ENCODE results near the gene SMR3A.

The SMR3A gene
- 0 reads per million in 2 donors for total RNA-seq

DNA sequence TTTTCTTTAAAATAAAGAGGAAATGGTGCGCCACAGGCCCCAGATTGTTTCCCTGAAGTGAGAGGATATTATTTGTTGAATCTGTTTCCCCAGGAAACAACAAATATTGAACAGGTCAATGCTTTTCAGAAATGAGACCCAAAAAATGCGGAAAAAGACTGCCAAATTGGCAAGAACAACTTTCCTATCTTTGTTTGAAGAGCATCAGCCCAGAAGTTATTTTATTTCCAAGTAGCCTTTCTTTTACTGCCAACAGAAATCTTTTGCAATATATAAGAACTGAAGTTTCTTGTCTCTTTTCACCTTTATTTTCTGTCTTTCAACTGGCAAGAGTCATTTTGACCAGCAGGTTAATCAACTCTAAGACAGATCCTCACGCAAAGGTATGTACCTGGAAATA, at the start of gene SMR3A:
TSS of gene SMR3A (plus strand) at position 301 of the 400 bp plus-strand sequence. CDS start 1,356 bp downstream, outside the sequence.
- no peak for DNase-seq

- no peak for DNase-seq
Measured at GRCh38 chr4:70313736-70314135, 46.8 kb upstream of the SMR3A start.

DNA sequence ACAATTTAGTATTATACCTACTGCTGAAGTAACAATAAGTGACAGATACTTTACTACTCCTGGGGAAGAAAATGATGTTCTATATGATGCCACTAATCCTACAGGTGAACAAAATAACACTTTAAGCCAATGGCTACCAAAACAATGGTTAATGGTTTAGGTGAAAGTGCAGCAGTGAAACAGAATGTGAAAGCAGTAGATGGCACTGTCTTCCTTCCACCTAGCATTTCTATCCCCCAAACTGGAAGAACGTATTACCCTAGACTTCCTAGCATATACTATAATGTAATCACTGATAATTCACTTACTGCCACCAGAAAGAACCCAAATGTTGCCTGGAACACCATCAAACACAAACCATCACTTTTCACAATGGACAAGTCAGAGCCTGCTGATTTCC, 44.6 kb upstream of the SMR3A start:
- no peak for DNase-seq

DNA sequence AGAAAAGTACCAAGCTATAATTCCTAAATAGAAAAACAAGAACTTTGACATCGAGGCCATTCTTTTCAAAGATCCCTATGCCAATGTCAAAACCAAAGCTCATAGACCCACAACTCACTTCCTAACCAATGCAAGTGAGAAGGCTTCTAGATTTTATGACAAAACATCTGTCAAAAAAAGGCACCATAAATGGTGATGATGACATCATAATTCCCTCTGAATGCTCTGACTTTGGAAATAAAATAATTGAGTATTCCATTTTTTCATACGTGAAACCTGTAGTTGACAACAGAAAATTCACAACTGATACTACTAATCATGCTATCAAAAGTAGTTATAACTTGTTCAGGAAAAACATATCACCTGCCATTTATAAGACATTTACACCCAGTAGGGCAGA, 34.5 kb upstream of the SMR3A start:
- DNase-seq: no peak

GRCh38 chr4:70334681-70335080, 25.9 kb upstream of the SMR3A start, which contains the start of gene CABS1:
Gene CABS1, plus strand, starts transcription at chr4:70334981. Its CDS starts 59 bp downstream, at chr4:70335040.
- no peak for DNase-seq

- no peak for DNase-seq
Measured at GRCh38 chr4:70336043-70336442, 24.5 kb upstream of the SMR3A start.

DNA sequence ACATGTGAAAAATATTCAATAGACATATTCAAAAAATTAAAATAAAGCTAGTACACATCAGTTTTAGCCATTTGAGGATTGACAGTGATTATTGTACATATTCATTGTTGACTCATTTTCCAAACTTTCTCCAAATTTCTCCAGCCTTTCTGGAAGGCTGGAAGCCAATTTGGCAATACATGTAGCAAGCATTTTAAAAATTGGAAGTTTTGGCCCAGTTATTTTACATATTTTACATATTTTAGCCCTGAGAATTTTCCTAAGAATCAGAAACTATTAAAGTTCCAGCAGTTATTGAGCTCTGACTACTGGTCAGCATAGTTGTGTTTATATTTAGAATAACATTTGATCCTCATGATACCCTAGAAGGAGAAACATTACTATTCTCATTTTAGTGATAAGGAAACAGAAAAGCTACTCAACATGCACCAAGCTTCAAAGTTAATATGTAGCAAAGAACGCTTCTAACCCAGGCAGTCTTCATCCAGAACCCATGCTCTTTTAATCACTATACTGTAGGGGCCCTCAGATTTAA, 22.6 kb upstream of the SMR3A start:
- DNase-seq: no peak

- DNase-seq: no peak
Measured at GRCh38 chr4:70356185-70356584, 4.4 kb upstream of the SMR3A start.

- no peak for DNase-seq
Measured at GRCh38 chr4:70359115-70359661, 1.4 kb upstream of the SMR3A start.

DNA sequence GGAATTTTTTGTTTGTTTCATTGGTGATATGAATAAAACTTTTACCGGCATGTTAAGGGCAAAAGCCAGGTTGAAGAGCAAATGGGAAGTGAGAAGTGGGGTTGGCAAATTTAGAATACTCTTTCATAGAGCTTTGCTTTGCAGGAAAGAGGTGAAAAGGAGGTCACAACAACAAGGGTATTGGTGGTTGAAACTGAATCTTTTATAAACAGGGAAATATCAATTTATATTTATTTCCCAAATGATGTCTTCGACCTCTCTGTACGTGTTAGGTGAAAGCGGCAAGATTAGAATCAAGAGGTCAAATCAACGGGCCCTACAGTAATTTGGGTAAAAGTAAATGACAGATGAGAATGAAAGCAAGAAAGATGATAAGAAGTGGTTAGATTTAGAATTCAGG, 3.4 kb downstream of the SMR3A start:
- DNase-seq: no peak

DNA sequence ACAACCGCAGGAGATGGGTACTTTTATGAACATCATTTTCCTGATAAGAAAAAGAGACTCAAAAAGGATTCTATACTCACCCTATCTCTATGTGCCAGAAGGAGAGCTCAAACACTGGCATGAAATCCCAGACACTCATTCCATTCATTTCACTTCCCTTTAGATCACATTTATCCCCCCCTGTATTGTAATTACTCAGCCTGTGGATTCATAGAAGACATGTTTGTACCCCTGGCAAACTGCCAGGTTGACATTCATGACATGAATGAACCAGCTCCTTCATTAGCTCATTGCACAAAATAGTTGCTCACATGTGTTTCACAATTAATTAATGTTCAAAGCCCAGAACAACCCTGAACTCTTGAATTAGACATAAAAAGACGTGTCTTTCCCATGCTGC, 4.9 kb downstream of the SMR3A start:
- no peak for DNase-seq

- no peak for DNase-seq
Measured at GRCh38 chr4:70367813-70368212, 7.3 kb downstream of the SMR3A start.

GRCh38 chr4:70371987-70372386, 11.4 kb downstream of the SMR3A start:
- DNase-seq: no peak

DNA sequence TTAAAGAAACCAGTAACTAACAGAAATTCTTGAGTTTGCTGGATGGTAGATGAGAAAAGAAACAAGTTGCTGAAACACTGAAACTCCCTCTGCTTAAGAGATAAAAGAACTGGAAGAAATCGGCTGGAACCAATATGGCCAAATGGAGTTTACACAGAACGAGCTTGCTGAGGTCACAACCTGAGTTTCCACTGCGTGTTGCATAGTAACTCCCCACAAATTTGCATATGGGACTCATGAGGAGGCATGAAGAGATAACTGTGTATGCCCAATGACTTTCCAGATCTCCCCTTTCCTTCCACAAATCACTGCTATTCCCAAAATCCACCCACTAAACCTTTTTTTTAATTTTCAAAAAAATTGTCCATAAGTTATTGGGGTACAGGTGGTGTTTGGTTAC, 12.2 kb downstream of the SMR3A start:
- DNase-seq: no peak

GRCh38 chr4:70380578-70380977, 20.0 kb downstream of the SMR3A start:
- no peak for DNase-seq

- no peak for DNase-seq
Measured at GRCh38 chr4:70382691-70383181, 22.2 kb downstream of the SMR3A start, which contains the start of gene SMR3B. Gene SMR3B, plus strand, starts transcription at chr4:70383131. Its CDS starts 1,380 bp downstream, at chr4:70384511.

DNA sequence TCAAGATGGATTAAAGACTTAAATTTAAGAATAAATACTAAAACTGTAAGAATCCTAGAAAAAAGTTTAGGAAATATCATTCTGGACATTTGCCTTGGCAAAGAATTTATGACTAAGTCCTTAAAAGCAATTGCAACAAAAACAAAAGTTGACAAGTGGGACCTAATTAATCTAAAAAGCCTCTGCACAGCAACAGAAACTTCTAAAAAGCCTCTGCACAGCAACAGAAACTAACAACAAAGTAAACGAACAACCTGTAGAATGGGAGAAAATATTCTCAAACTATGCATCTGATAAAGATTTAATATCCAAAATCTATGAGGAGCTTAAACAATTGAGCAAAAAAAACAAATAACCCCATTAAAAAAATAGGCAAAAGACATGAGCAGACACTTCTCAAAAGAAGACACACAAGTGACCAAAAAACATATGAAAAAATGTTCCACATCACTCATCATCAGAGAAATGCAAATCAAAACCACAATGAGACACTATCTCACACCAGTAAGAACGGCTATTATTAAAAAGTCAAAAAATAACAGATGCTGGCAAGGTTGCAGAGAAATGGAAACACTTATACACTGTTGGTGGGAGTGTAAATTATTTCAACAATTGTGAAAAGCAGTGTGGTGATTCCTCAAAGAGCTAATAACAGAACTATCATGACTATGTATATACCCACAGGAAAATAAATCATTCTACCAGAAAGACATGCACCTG, 31.7 kb downstream of the SMR3A start:
- DNase-seq: no peak

DNA sequence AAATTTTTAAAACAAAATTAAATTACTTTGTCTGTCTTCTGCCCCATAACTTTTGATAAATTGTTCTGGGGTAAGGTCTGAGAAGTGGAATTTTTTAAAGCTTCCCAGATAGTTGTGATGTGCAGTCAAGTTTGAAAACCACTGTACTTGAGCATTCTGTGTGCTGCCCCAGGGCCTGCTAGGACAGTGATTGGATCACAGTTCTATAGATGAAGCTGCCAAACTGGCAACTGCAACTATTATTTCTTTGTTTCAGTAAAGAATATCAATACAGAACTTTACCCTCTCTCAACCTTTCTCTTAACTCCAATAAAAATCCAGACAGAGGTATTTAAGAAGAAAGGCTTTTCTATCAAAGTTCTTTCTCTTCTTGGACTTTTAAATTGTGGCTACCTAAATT, 37.0 kb downstream of the SMR3A start, which contains the start of gene OPRPN:
TSS of gene OPRPN (plus strand) at position 361 of the 400 bp plus-strand sequence. CDS start 1,346 bp downstream, outside the sequence.
- no peak for DNase-seq

GRCh38 chr4:70399319-70399718, 38.8 kb downstream of the SMR3A start:
- no peak for DNase-seq

- DNase-seq: no peak
Measured at GRCh38 chr4:70402762-70403161, 42.2 kb downstream of the SMR3A start.

DNA sequence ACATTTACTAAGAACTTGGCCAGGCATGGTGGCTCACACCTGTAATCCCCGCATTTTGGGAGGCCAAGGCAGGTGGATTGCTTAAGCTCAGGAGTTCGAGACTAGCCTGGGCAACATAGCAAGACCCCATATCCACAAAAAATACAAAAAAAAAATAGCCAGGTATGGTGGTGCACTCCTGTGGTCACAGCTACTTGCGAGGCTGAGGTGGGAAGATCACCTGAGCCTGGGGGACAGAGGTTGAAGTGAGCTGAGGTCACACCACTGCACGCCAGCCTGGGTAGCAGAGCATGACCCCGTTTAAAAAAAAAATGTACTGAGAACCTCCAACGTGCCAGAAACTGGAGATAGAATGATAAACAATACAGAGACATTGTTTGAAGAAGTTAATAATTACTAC, 45.2 kb downstream of the SMR3A start:
- no peak for DNase-seq

All from T-helper 9 cell (primary cell).